H9 (cell line): ENCODE measurements around the gene PPTC7. TPM values are rescaled to one million over a fixed set of nuclear protein-coding genes. Genes with fewer than 3 reads are reported as not detected.

Experiments
- DNase-seq: peaks from one replicate; pipeline ENCODE4 v3.0.0-alpha.2; 2017
- H2AFZ ChIP-seq: one replicate; pipeline ENCODE4 v1.6.1; 2013; ENCODE audit warnings: mild to moderate bottlenecking, low read length, control low read depth, moderate library complexity
- H2AK5ac ChIP-seq: 2 replicates; pipeline ENCODE4 v1.6.1; 2013; ENCODE audit warnings: low read length, control low read depth, mixed read lengths; ENCODE audit not compliant: insufficient read length
- H2BK120ac ChIP-seq: one replicate; pipeline ENCODE4 v1.6.1; 2013; ENCODE audit warnings: low read depth, mild to moderate bottlenecking, low read length, control low read depth, inconsistent platforms; ENCODE audit not compliant: poor library complexity, severe bottlenecking
- H2BK12ac ChIP-seq: 2 replicates; pipeline ENCODE4 v1.6.1; 2013; ENCODE audit warnings: low read length, control low read depth, mixed read lengths, low read depth; ENCODE audit not compliant: insufficient read length
- H2BK15ac ChIP-seq: 2 replicates; pipeline ENCODE4 v1.6.1; 2013; ENCODE audit warnings: low read depth, low read length, control low read depth
- H2BK20ac ChIP-seq: one replicate; pipeline ENCODE4 v1.6.1; 2013; ENCODE audit warnings: low read depth, mild to moderate bottlenecking, low read length, control low read depth, inconsistent platforms; ENCODE audit not compliant: poor library complexity, severe bottlenecking
- H2BK5ac ChIP-seq: 2 replicates; pipeline ENCODE4 v1.6.1; 2013; ENCODE audit warnings: low read length, control low read depth, mixed read lengths; ENCODE audit not compliant: insufficient read length
- H3K14ac ChIP-seq: 2 replicates; pipeline ENCODE4 v1.6.1; 2013; ENCODE audit warnings: low read length, control low read depth; ENCODE audit not compliant: insufficient read depth
- H3K18ac ChIP-seq: 2 replicates; pipeline ENCODE4 v1.6.1; 2013; ENCODE audit warnings: low read depth, mild to moderate bottlenecking, mixed read lengths, low read length, control low read depth; ENCODE audit not compliant: insufficient read length
- H3K23ac ChIP-seq: 2 replicates; pipeline ENCODE4 v1.6.1; 2013; ENCODE audit warnings: low read length, control low read depth, mixed read lengths, low read depth; ENCODE audit not compliant: insufficient read length
- H3K23me2 ChIP-seq: 2 replicates; pipeline ENCODE4 v1.6.1; 2013; ENCODE audit warnings: low read depth, mild to moderate bottlenecking, mixed read lengths, low read length, control low read depth; ENCODE audit not compliant: insufficient read length, poor library complexity, severe bottlenecking
- H3K27ac ChIP-seq: 2 replicates; pipeline ENCODE4 v1.5.1; 2013; ENCODE audit warnings: low read length, control low read depth, mixed read lengths, low read depth; ENCODE audit not compliant: insufficient read length
- H3K27me3 ChIP-seq: 2 replicates; pipeline ENCODE4 v1.6.1; 2013; ENCODE audit warnings: low read length, control low read depth, inconsistent platforms; ENCODE audit not compliant: insufficient read depth
- H3K4ac ChIP-seq: 2 replicates; pipeline ENCODE4 v1.6.1; 2013; ENCODE audit warnings: low read depth, mild to moderate bottlenecking, control low read depth, inconsistent platforms, low read length, moderate library complexity
- H3K4me1 ChIP-seq: 2 replicates; pipeline ENCODE4 v1.6.1; 2013; ENCODE audit warnings: low read length, control low read depth, inconsistent platforms; ENCODE audit not compliant: insufficient read depth
- H3K4me2 ChIP-seq: 2 replicates; pipeline ENCODE4 v1.6.1; 2013; ENCODE audit warnings: low read length, control low read depth, mixed read lengths; ENCODE audit not compliant: insufficient read length, insufficient read depth
- H3K56ac ChIP-seq: 2 replicates; pipeline ENCODE4 v1.6.1; 2013; ENCODE audit warnings: low read depth, mild to moderate bottlenecking, mixed read lengths, low read length, control low read depth; ENCODE audit not compliant: insufficient read length
- H3K79me1 ChIP-seq: 2 replicates; pipeline ENCODE4 v1.6.1; 2013; ENCODE audit warnings: low read depth, mild to moderate bottlenecking, moderate library complexity, low read length, control low read depth, inconsistent platforms; ENCODE audit not compliant: insufficient read depth, poor library complexity, severe bottlenecking
- H3K79me2 ChIP-seq: 2 replicates; pipeline ENCODE4 v1.6.1; 2013; ENCODE audit warnings: low read length, control low read depth, inconsistent platforms; ENCODE audit not compliant: insufficient read depth
- H3K9ac ChIP-seq: 2 replicates; pipeline ENCODE4 v1.6.1; 2013; ENCODE audit warnings: low read length, control low read depth, mixed read lengths; ENCODE audit not compliant: insufficient read length; ENCODE audit errors: extremely low read depth
- H3K9me3 ChIP-seq: one replicate; pipeline ENCODE4 v1.6.1; 2013; ENCODE audit warnings: low read depth, low read length, inconsistent platforms; ENCODE audit not compliant: control insufficient read depth
- H3T11ph ChIP-seq: one replicate; pipeline ENCODE4 v1.6.1; 2013; ENCODE audit warnings: mild to moderate bottlenecking, low read length, control low read depth, inconsistent platforms
- H4K20me1 ChIP-seq: one replicate; pipeline ENCODE4 v1.6.1; 2013; ENCODE audit not compliant: control insufficient read depth, insufficient read length, insufficient read depth
- H4K5ac ChIP-seq: 2 replicates; pipeline ENCODE4 v1.6.1; 2013; ENCODE audit warnings: low read depth, mild to moderate bottlenecking, mixed read lengths, low read length, control low read depth; ENCODE audit not compliant: insufficient read length
- H4K8ac ChIP-seq: replicated peaks from 2 replicates; pipeline ENCODE4 v1.6.1; 2013; ENCODE audit warnings: low read length, control low read depth, mixed read lengths, low read depth; ENCODE audit not compliant: insufficient read length
- H4K91ac ChIP-seq: 2 replicates; pipeline ENCODE4 v1.6.1; 2013; ENCODE audit warnings: low read depth, mild to moderate bottlenecking, moderate library complexity, mixed read lengths, low read length, control low read depth; ENCODE audit not compliant: insufficient read length
- H3K27ac Mint-ChIP-seq, 3 experiments: 2 replicates in 2 of 3; 3 replicates in 1 of 3; pipeline ENCODE4 v1.8.0; 2020 to 2021; ENCODE audit warnings: mixed read lengths in 3 of 3, mild to moderate bottlenecking in 1 of 3, moderate library complexity in 1 of 3
- H3K27me3 Mint-ChIP-seq: 2 replicates; pipeline ENCODE4 v1.8.0; 2021; ENCODE audit warnings: low read depth, mild to moderate bottlenecking, moderate library complexity, mixed read lengths
- H3K36me3 Mint-ChIP-seq, 3 experiments: 2 replicates in 2 of 3; 3 replicates in 1 of 3; pipeline ENCODE4 v1.8.0; 2020 to 2021; ENCODE audit warnings: low read depth in 3 of 3, mixed read lengths in 3 of 3; ENCODE audit not compliant: insufficient read depth in 1 of 3
- H3K4me1 Mint-ChIP-seq, 2 experiments: 2 replicates each; pipeline ENCODE4 v1.8.0; 2020; ENCODE audit warnings: mixed read lengths in 2 of 2
- H3K4me3 Mint-ChIP-seq, 2 experiments: 2 replicates in 1 of 2; 3 replicates in 1 of 2; pipeline ENCODE4 v1.8.0; 2020 to 2021; ENCODE audit warnings: mild to moderate bottlenecking in 2 of 2, mixed read lengths in 2 of 2, moderate library complexity in 1 of 2
- H3K9me3 Mint-ChIP-seq, 2 experiments: 2 replicates in 1 of 2; 3 replicates in 1 of 2; pipeline ENCODE4 v1.8.0; 2020; ENCODE audit warnings: mild to moderate bottlenecking in 2 of 2, mixed read lengths in 2 of 2, moderate library complexity in 1 of 2
- CTCF ChIP-seq: fragments of 200-600 bp; sonication (generic); conservative IDR thresholded peaks from 3 replicates; pipeline ENCODE4 v1.8.0; 2021; ENCODE audit warnings: antibody characterized with exemption, mild to moderate bottlenecking
- WGBS: extraction: QIAGEN DNeasy Blood & Tissue Kit; methylation state at CpG from one replicate; pipeline ENCODE4 v1.1.7; 2013; ENCODE audit warnings: missing lambda C conversion rate, low lambda C conversion rate, mixed read lengths; ENCODE audit not compliant: insufficient read length; ENCODE audit errors: extremely low coverage; 5-methylcytosine and 5-hydroxymethylcytosine counted together
- total RNA-seq: library from RNA; stranded (reverse); gene quantifications from 2 replicates; pipeline ENCODE4 v1.2.1, GENCODE V29; 2021

Gene PPTC7
- total RNA-seq, 1 experiment from 2014 or later = 15.8 TPM

- H3K27me3 ChIP-seq = no peaks in the 10 kb centered on the region
- 0 out of 7 replicates have a peak overlapping the region, but pooled peaks of 1 of the 3 experiments have one; percentile 6 for H3K27ac Mint-ChIP-seq
- no peak overlapping the region for H2AK5ac ChIP-seq
- no peaks in the 10 kb centered on the region for H3K9me3 ChIP-seq
- H4K20me1 ChIP-seq = no peaks in the 10 kb centered on the region
- H3K23me2 ChIP-seq = no peaks in the 10 kb centered on the region
- no peak overlapping the region for H2BK5ac ChIP-seq
- whole genome bisulfite sequencing = no CpG with 5 or more reads among the region's 2 CpGs
- H3K4me1 Mint-ChIP-seq = peaks cover 3 to 8% of the 10 kb centered on the region in 2 experiments; a peak in 1 of 4 replicates
- no peak overlapping the region for H3K56ac ChIP-seq
- H3K79me2 ChIP-seq = 0 out of 2 replicates have a peak, but pooled peaks cover 2% of the 10 kb centered on the region
- H2BK120ac ChIP-seq = no peak overlapping the region
- H3K4me1 ChIP-seq = no peaks in the 10 kb centered on the region
- peaks cover 8 to 34% (median 29%) of the 10 kb centered on the region in 3 experiments for H3K36me3 Mint-ChIP-seq
- H3K4ac ChIP-seq = no peak overlapping the region
- no peaks in the 10 kb centered on the region for H3K79me1 ChIP-seq
- H3K23ac ChIP-seq = no peak overlapping the region
- H4K5ac ChIP-seq = no peak overlapping the region
- no peak overlapping the region for H3T11ph ChIP-seq
- H3K18ac ChIP-seq = no peak overlapping the region
- no peak overlapping the region for H4K8ac ChIP-seq
- no peak overlapping the region for H3K4me2 ChIP-seq
- H2BK20ac ChIP-seq = no peak overlapping the region
- H2BK15ac ChIP-seq = no peak overlapping the region
- H3K27ac ChIP-seq = no peak overlapping the region
- H3K9ac ChIP-seq = no peak overlapping the region
- TF ChIP-seq CTCF = no peak
- no peaks in the 10 kb centered on the region for H3K9me3 Mint-ChIP-seq
- H3K4me3 Mint-ChIP-seq = no peak overlapping the region
- no peaks in the 10 kb centered on the region for H3K27me3 Mint-ChIP-seq
- no peak for DNase-seq
- no peak overlapping the region for H4K91ac ChIP-seq
- H3K14ac ChIP-seq = no peak overlapping the region
- no peak overlapping the region for H2BK12ac ChIP-seq
- H2AFZ ChIP-seq = no peak overlapping the region
Observed at GRCh38 chr12:110547090-110547489, 36.0 kb downstream of the PPTC7 start.
